ENCODE measurements around the gene DIAPH3. TPM values are rescaled to one million over a fixed set of nuclear protein-coding genes. Genes with fewer than 3 reads are reported as not detected.
"Not testable (repeated sequence)": the region's sequence is repeated elsewhere in the genome, so short reads cannot be mapped to it uniquely, and the experiment has no call there.

The DIAPH3 gene
- total RNA-seq, 2 donors from 2014 or later = 7.1 to 8.0 TPM

GRCh38 chr13:60043262-60043661, 120.5 kb downstream of the DIAPH3 start:
- no peak for ATAC-seq (ENCODE audit: insufficient number of reproducible peaks, low FRiP score, low read depth)
- no peak overlapping the region for H3K4me3 ChIP-seq
- H3K27ac ChIP-seq = no peak overlapping the region
- H3K36me3 ChIP-seq = no peaks in the 10 kb centered on the region
- DNase-seq (ENCODE audit: low spot score) = no peak
- H3K4me1 ChIP-seq (ENCODE audit: control insufficient read depth in 1 of 2, low read depth in 2 of 2) = no peaks in the 10 kb centered on the region
- TF ChIP-seq CTCF (IDR thresholded peaks at IDR 0.05) = no peak
- no peaks in the 10 kb centered on the region for H3K27me3 ChIP-seq (replicated peaks; ENCODE audit: insufficient read depth)
- H3K9me3 ChIP-seq = no peaks in the 10 kb centered on the region

GRCh38 chr13:60040668-60041067, 123.1 kb downstream of the DIAPH3 start:
- not testable (repeated sequence) for H3K36me3 ChIP-seq; ATAC-seq (ENCODE audit: insufficient number of reproducible peaks, low FRiP score, low read depth); H3K27me3 ChIP-seq (replicated peaks; ENCODE audit: insufficient read depth); H3K4me3 ChIP-seq; H3K4me1 ChIP-seq (ENCODE audit: control insufficient read depth in 1 of 2, low read depth in 2 of 2); H3K27ac ChIP-seq; DNase-seq (ENCODE audit: low spot score); H3K9me3 ChIP-seq

DNA sequence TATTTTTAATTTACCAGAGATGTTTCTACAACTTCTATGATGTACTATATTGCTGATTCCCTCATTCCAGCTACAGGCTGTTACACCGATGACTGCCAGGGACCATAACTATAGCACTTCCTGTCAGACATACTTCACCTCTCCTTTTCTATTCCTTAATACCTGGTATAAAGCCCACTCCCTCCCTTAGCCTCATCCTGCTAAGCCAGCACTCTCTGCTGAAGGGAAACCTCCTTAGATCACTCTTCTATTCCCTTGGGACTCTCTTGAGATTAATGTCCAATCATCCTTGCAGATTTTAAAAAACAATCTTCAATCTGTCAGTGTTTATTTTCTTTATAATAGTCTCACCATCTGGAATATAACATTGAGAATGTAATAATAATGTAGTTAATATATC, 127.9 kb downstream of the DIAPH3 start:
- no peak for DNase-seq (ENCODE audit: low spot score)
- no peaks in the 10 kb centered on the region for H3K9me3 ChIP-seq
- no peak overlapping the region for H3K4me3 ChIP-seq
- H3K4me1 ChIP-seq (ENCODE audit: control insufficient read depth in 1 of 2, low read depth in 2 of 2) = no peaks in the 10 kb centered on the region
- ATAC-seq (ENCODE audit: insufficient number of reproducible peaks, low FRiP score, low read depth) = no peak
- no peak overlapping the region for H3K27ac ChIP-seq
- no peaks in the 10 kb centered on the region for H3K27me3 ChIP-seq (replicated peaks; ENCODE audit: insufficient read depth)
- no peak for TF ChIP-seq CTCF (IDR thresholded peaks at IDR 0.05)
- no peaks in the 10 kb centered on the region for H3K36me3 ChIP-seq

DNA sequence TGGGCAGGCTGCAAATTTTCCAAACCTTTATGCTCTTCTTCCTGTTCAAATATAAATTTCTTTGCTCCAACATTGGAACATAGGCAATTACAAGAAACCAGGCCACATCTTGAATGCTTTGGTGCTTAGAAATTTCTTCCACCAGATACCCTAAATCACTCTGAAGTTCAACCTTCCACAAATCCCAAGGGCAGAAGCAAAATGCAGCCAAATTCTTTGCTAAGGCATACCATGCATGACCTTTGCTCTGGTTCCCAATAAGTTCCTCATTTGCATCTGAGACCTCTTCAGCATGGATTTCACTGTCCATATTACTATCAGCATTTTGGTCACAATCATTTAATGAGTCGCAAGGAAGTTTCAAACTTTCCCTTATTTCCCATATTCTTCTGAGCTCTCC, 130.9 kb downstream of the DIAPH3 start:
- no peak for TF ChIP-seq CTCF (IDR thresholded peaks at IDR 0.05)
- H3K36me3 ChIP-seq = no peaks in the 10 kb centered on the region
- no peaks in the 10 kb centered on the region for H3K9me3 ChIP-seq
- ATAC-seq (ENCODE audit: insufficient number of reproducible peaks, low FRiP score, low read depth) = no peak
- no peak overlapping the region for H3K4me3 ChIP-seq
- DNase-seq (ENCODE audit: low spot score) = no peak
- no peaks in the 10 kb centered on the region for H3K4me1 ChIP-seq (ENCODE audit: control insufficient read depth in 1 of 2, low read depth in 2 of 2)
- no peaks in the 10 kb centered on the region for H3K27me3 ChIP-seq (replicated peaks; ENCODE audit: insufficient read depth)
- H3K27ac ChIP-seq = no peak overlapping the region

DNA sequence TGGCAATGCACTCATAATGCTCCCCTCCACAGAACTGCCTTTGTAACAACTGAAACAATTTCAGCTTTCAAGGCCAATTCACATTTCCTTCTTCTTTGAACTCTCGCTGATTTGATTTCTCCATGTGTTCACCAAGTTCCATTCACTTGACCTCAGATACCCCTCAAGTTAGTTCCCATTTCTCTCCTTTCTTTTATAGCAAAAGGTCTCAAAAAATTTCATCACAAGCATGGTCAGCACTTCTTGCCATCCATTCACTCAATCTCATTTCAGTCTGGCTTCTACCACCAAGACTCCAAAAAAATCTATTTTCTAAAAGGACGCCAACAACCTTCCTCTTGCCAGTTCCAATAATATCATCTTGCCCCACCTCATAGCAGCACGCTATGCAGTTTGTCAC, 135.7 kb downstream of the DIAPH3 start:
- TF ChIP-seq CTCF (IDR thresholded peaks at IDR 0.05) = no peak
- Histone ChIP-seq H3K27me3 (replicated peaks; ENCODE audit: insufficient read depth) (no peaks in the 10 kb centered on the region), H3K9me3 (no peaks in the 10 kb centered on the region), H3K4me3 (no peak overlapping the region), H3K4me1 (ENCODE audit: control insufficient read depth in 1 of 2, low read depth in 2 of 2) (no peaks in the 10 kb centered on the region), H3K36me3 (no peaks in the 10 kb centered on the region), H3K27ac (no peak overlapping the region)
- DNase-seq (ENCODE audit: low spot score) = no peak
- no peak for ATAC-seq (ENCODE audit: insufficient number of reproducible peaks, low FRiP score, low read depth)

DNA sequence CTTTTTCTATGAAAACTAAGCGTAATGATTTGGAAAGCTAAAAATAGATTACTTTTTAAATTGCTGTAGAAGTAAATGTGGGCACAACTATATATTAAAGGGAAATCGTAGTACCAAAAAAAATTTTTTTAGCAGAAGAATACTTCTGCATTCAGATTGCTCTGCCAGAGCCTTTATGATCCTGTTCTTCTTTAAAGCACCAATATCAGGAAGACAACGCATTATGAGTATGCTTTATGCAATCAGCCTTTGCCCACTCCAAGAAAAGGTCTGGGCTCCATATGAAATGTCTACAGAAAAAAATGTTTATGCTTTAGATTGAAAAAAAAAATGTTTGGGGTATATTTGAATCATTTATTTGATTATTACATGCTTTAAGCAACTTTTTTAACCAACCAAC, 137.4 kb downstream of the DIAPH3 start:
- no peaks in the 10 kb centered on the region for H3K9me3 ChIP-seq
- no peaks in the 10 kb centered on the region for H3K27me3 ChIP-seq (replicated peaks; ENCODE audit: insufficient read depth)
- no peaks in the 10 kb centered on the region for H3K36me3 ChIP-seq
- no peaks in the 10 kb centered on the region for H3K4me1 ChIP-seq (ENCODE audit: control insufficient read depth in 1 of 2, low read depth in 2 of 2)
- H3K27ac ChIP-seq = no peak overlapping the region
- no peak overlapping the region for H3K4me3 ChIP-seq
- ATAC-seq (ENCODE audit: insufficient number of reproducible peaks, low FRiP score, low read depth) (no peak), DNase-seq (ENCODE audit: low spot score) (no peak)
- TF ChIP-seq CTCF (IDR thresholded peaks at IDR 0.05) = no peak

Measured in thoracic aorta (tissue), 2 donors.